MM.1S (cell line): ENCODE data around the gene DUSP1.
A peak's percentile ranks its signal among the peaks of the same experiment; 100 is the strongest.

ENCODE experiments used
- DNase-seq: peaks from one replicate; pipeline ENCODE4 v3.0.0-alpha.2; 2015
- H2AFZ ChIP-seq: fragments of 300-600 bp; sonication (generic); 2 replicates; pipeline ENCODE4 v1.6.0; 2016; ENCODE audit warnings: antibody characterized with exemption, low read length
- H3F3A ChIP-seq: fragments of 300-600 bp; sonication (generic); 2 replicates; pipeline ENCODE4 v1.6.1; 2016; ENCODE audit warnings: mild to moderate bottlenecking, antibody characterized with exemption, low read length, moderate library complexity, mixed read lengths; ENCODE audit not compliant: insufficient read depth
- H3K27ac ChIP-seq: fragments of 300-600 bp; sonication (generic); 2 replicates; pipeline ENCODE4 v1.5.1; 2016; ENCODE audit warnings: mild to moderate bottlenecking, low read length
- H3K27me3 ChIP-seq: fragments of 300-600 bp; sonication (generic); replicated peaks from 2 replicates; pipeline ENCODE4 v1.6.0; 2016; ENCODE audit warnings: low read length; ENCODE audit not compliant: insufficient read depth
- H3K36me3 ChIP-seq: fragments of 300-600 bp; sonication (generic); replicated peaks from 2 replicates; pipeline ENCODE4 v1.6.1; 2016; ENCODE audit warnings: mild to moderate bottlenecking, low read length, mixed read lengths; ENCODE audit not compliant: insufficient read depth
- H3K4me1 ChIP-seq: fragments of 300-600 bp; sonication (generic); 2 replicates; pipeline ENCODE4 v1.6.1; 2016; ENCODE audit warnings: low read length, mixed read lengths
- H3K4me2 ChIP-seq: fragments of 300-600 bp; sonication (generic); 2 replicates; pipeline ENCODE4 v1.6.0; 2016; ENCODE audit warnings: low read depth, low read length
- H3K4me3 ChIP-seq: fragments of 300-600 bp; sonication (generic); 2 replicates; pipeline ENCODE4 v1.5.1; 2016; ENCODE audit warnings: low read length, mixed read lengths
- H3K79me2 ChIP-seq: fragments of 300-600 bp; sonication (generic); 2 replicates; pipeline ENCODE4 v1.6.1; 2016; ENCODE audit warnings: mixed run types, low read length, mixed read lengths
- H3K9ac ChIP-seq: fragments of 300-600 bp; sonication (generic); 2 replicates; pipeline ENCODE4 v1.6.1; 2016; ENCODE audit warnings: low read length, mixed read lengths
- H3K9me2 ChIP-seq: fragments of 300-600 bp; sonication (generic); replicated peaks from 2 replicates; pipeline ENCODE4 v1.6.1; 2016; ENCODE audit warnings: mild to moderate bottlenecking, low read length, mixed read lengths; ENCODE audit not compliant: insufficient read depth
- H3K9me3 ChIP-seq: fragments of 300-600 bp; sonication (generic); replicated peaks from 2 replicates; pipeline ENCODE4 v1.6.1; 2016; ENCODE audit warnings: mild to moderate bottlenecking, low read length, mixed read lengths; ENCODE audit not compliant: insufficient read depth
- H4K20me1 ChIP-seq: fragments of 300-600 bp; sonication (generic); 2 replicates; pipeline ENCODE4 v1.6.1; 2016; ENCODE audit warnings: mild to moderate bottlenecking, low read length, moderate library complexity, mixed read lengths; ENCODE audit not compliant: insufficient read depth
- EZH2 ChIP-seq: fragments of 300-600 bp; sonication (generic); optimal IDR thresholded peaks from 2 replicates; pipeline ENCODE3; 2017; ENCODE audit warnings: low read depth, mild to moderate bottlenecking, antibody characterized with exemption, low read length, mixed read lengths
- EZH2phosphoT487 ChIP-seq: fragments of 300-600 bp; sonication (generic); IDR thresholded peaks from 2 replicates; pipeline ENCODE4 v1.6.1; 2018; ENCODE audit warnings: antibody characterized with exemption, low read length
- TF ChIP-seq, protein P1 (sequence below): fragments of 300-600 bp; sonication (generic); IDR thresholded peaks from 2 replicates; pipeline ENCODE4 v1.5.1; 2016; ENCODE audit warnings: antibody characterized with exemption, low read length, mixed read lengths

The DUSP1 gene

DNA sequence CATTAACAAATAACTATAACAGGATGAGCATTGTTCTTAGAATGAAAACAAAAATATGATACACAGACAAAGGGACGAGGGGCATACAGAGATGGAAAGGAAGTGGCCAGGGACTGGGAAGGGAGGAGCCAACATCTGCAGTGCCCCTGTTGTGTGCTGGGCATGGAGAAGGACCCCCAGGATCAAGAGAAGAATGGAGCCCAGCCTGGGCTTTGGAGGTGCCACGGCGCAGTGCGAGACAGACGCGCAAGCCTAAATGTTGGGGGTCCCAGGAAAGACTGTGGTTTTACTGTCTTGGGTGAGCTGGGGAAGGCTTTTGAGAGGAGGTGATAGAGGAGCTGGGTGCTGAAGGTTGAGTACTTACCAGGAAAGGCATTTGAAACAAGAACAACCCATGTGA, 28.4 kb upstream of the DUSP1 start:
- Histone ChIP-seq H3K27ac (no peak overlapping the region), H3F3A (no peaks in the 10 kb centered on the region)

DNA sequence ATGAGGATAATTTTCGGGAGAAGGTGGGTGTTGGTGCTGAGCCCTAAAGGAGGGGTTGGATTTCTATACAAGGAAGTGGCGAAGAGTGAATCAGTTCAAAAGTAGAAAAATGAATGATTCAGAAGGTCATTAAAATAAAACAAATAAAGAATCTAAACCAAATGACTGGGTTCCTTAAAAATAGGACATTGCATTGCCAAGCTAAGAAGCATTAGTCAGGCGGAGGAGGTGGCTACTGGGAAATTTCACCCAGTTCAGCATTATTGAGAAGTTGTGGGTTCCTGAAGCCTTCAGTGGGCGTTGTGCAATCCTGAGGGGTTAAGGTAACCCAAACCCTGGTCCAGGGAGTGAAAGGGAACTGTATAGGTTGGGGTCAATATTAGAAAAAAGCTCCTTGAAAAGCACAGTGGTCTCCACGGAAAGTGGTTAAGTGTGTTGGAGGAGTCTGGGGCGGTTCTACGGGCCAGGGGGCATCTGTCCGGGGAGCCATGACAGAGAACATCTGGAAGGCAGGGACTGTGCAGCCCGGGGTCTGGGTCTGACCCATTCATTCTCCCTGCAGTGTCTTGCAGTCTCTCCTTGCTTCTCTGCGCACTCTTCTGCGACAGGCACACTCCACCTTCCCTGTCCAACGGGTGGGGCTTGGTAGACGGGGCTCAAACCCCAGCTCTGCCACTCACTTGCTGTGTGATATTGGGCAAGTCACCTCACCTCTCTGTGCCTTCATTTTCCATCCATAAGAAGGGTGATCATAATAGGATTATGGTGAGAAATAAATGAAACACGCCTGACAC, 27.6 kb upstream of the DUSP1 start:
- no peaks in the 10 kb centered on the region for H4K20me1 ChIP-seq
- H3K27ac ChIP-seq, result no peak overlapping the region
- H3K4me3 ChIP-seq, result no peak overlapping the region
- TF ChIP-seq, protein P1, sequence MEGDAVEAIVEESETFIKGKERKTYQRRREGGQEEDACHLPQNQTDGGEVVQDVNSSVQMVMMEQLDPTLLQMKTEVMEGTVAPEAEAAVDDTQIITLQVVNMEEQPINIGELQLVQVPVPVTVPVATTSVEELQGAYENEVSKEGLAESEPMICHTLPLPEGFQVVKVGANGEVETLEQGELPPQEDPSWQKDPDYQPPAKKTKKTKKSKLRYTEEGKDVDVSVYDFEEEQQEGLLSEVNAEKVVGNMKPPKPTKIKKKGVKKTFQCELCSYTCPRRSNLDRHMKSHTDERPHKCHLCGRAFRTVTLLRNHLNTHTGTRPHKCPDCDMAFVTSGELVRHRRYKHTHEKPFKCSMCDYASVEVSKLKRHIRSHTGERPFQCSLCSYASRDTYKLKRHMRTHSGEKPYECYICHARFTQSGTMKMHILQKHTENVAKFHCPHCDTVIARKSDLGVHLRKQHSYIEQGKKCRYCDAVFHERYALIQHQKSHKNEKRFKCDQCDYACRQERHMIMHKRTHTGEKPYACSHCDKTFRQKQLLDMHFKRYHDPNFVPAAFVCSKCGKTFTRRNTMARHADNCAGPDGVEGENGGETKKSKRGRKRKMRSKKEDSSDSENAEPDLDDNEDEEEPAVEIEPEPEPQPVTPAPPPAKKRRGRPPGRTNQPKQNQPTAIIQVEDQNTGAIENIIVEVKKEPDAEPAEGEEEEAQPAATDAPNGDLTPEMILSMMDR, result no peak
- TF ChIP-seq EZH2 (no peak), EZH2phosphoT487 (no peak)
- no peaks in the 10 kb centered on the region for H3K9me2 ChIP-seq
- no peaks in the 10 kb centered on the region for H3F3A ChIP-seq
- H3K4me1 ChIP-seq, result 0 out of 2 replicates have a peak, but pooled peaks cover 4% of the 10 kb centered on the region
- no peaks in the 10 kb centered on the region for H3K79me2 ChIP-seq
- no peak overlapping the region for H3K4me2 ChIP-seq
- H3K9me3 ChIP-seq, result no peaks in the 10 kb centered on the region
- DNase-seq, result no peak
- H3K9ac ChIP-seq, result no peak overlapping the region
- no peaks in the 10 kb centered on the region for H3K36me3 ChIP-seq
- H3K27me3 ChIP-seq, result no peaks in the 10 kb centered on the region
- H2AFZ ChIP-seq, result no peak overlapping the region

More for the DNA sequence above, 28.4 kb upstream of the DUSP1 start:
- no peaks in the 10 kb centered on the region for H3K79me2 ChIP-seq
- no peaks in the 10 kb centered on the region for H3K9me3 ChIP-seq
- H3K36me3 ChIP-seq, result no peaks in the 10 kb centered on the region
- H3K4me3 ChIP-seq, result no peak overlapping the region
- no peak overlapping the region for H3K4me2 ChIP-seq
- no peak for DNase-seq
- H3K4me1 ChIP-seq, result 0 out of 2 replicates have a peak, but pooled peaks cover 4% of the 10 kb centered on the region
- no peak for TF ChIP-seq EZH2
- TF ChIP-seq, protein P1, result no peak
- TF ChIP-seq EZH2phosphoT487, result no peak
- H3K9ac ChIP-seq, result no peak overlapping the region
- no peaks in the 10 kb centered on the region for H3K27me3 ChIP-seq
- no peaks in the 10 kb centered on the region for H4K20me1 ChIP-seq
- no peaks in the 10 kb centered on the region for H3K9me2 ChIP-seq
- no peak overlapping the region for H2AFZ ChIP-seq

DNA sequence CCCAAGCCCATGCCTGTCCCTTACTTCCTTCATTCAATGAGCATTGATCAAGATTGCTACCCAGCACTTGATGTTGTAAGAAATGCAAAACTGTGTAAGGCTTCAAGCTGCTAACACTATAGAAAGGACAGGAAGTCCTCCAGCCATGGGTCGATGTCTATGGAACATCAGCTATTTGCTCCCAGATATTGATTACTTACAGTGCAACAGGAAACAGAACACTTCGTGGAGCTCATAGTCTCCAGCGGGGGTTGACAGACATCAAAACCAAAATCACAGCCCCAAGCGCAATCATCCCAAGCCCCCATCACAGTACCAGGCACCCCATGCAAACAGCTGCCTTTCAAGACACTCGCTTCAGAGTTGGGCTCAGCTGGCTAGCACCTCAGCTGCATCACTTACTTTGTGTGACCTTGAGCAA, 26.8 kb upstream of the DUSP1 start:
- no peak for DNase-seq

More for the DNA sequence above, 26.8 kb upstream of the DUSP1 start:
- no peaks in the 10 kb centered on the region for H3K36me3 ChIP-seq
- no peak overlapping the region for H3K27ac ChIP-seq
- TF ChIP-seq, protein P1, result no peak
- TF ChIP-seq EZH2phosphoT487, result no peak
- TF ChIP-seq EZH2, result no peak
- no peaks in the 10 kb centered on the region for H3K9me2 ChIP-seq
- no peaks in the 10 kb centered on the region for H3K27me3 ChIP-seq
- H4K20me1 ChIP-seq, result no peaks in the 10 kb centered on the region
- no peak overlapping the region; the same call in 1 of the 2 replicates for H2AFZ ChIP-seq
- H3K79me2 ChIP-seq, result no peaks in the 10 kb centered on the region
- no peak overlapping the region for H3K9ac ChIP-seq
- no peaks in the 10 kb centered on the region for H3K9me3 ChIP-seq
- H3K4me3 ChIP-seq, result no peak overlapping the region
- H3K4me1 ChIP-seq, result 0 out of 2 replicates have a peak, but pooled peaks cover 4% of the 10 kb centered on the region
- H3F3A ChIP-seq, result no peaks in the 10 kb centered on the region
- peak overlapping the region; percentile 30 for H3K4me2 ChIP-seq
